Stimulated activated naive CD8-positive, alpha-beta T cell treated with anti-CD3 and anti-CD28 coated beads, Interleukin-15, Interleukin-2, amounts not matched to agents 100 ng/mL and 50 ng/mL, for 24 hours (primary cell): ENCODE results near the gene CD4.

Source experiments
- H3K27ac Mint-ChIP-seq: one replicate; pipeline ENCODE4 v1.8.0; 2021; ENCODE audit warnings: mild to moderate bottlenecking, mixed read lengths
- H3K27me3 Mint-ChIP-seq: one replicate; pipeline ENCODE4 v1.8.0; 2021; ENCODE audit warnings: mixed read lengths
- H3K36me3 Mint-ChIP-seq: one replicate; pipeline ENCODE4 v1.8.0; 2021; ENCODE audit warnings: low read depth, mixed read lengths
- H3K4me1 Mint-ChIP-seq: one replicate; pipeline ENCODE4 v1.8.0; 2021; ENCODE audit warnings: low read depth, mixed read lengths
- H3K4me3 Mint-ChIP-seq: one replicate; pipeline ENCODE4 v1.8.0; 2021; ENCODE audit warnings: mild to moderate bottlenecking, mixed read lengths
- H3K9me3 Mint-ChIP-seq: one replicate; pipeline ENCODE4 v1.8.0; 2021; ENCODE audit warnings: mixed read lengths

The CD4 gene

DNA sequence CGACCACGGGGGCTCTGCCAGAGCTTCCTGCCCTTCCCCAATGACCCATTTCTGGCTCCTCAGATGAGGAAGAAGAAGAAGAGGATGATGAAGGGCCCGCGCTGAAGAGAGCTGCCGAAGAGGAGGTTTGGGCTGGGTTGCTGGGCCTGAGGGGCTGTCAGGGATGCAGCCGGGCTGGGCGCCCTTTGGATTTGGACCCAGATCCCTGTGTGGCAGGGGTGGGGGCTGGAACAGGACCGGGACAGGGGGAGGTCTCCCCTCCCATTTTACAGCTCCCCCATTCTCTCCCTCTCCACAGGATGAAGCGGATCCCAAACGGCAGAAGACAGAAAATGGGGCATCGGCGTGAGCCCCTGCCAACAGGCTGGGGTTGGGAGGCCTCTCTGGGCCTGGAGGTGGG is 19.2 kb upstream of the CD4 start:
- peak overlapping the region; percentile 26 for H3K27ac Mint-ChIP-seq
- peaks cover 32% of the 10 kb centered on the region for H3K27me3 Mint-ChIP-seq

DNA sequence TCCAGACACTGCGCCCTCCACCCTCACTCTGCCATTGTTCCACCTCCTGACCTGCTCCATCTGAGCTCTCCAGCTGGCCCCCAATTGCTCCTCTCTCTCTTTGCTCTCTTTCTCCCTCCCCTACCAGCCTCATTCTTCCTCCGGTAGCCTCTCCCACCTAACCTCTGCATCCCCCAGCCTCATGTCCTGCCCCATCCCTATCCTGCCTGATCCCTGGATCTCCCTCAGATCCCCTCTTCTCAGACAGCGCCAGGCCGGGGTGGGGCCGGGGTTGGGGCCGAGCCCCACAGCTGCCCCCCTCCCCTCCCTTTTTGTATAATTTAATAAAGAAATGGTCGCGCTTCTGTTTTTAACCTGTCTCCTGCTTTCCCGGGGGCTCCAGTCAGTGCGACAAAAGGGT is 18.7 kb upstream of the CD4 start:
- H3K9me3 Mint-ChIP-seq = no peaks in the 10 kb centered on the region
- peak overlapping the region; percentile 93 for H3K27ac Mint-ChIP-seq
- H3K36me3 Mint-ChIP-seq = peaks cover 32% of the 10 kb centered on the region
- peaks cover 27% of the 10 kb centered on the region for H3K27me3 Mint-ChIP-seq
- H3K4me3 Mint-ChIP-seq = peak overlapping the region; percentile 44
- H3K4me1 Mint-ChIP-seq = peaks cover 71% of the 10 kb centered on the region

More for the DNA sequence above, 19.2 kb upstream of the CD4 start:
- no peaks in the 10 kb centered on the region for H3K9me3 Mint-ChIP-seq
- H3K4me1 Mint-ChIP-seq = peaks cover 71% of the 10 kb centered on the region
- H3K4me3 Mint-ChIP-seq = no peak overlapping the region
- peaks cover 26% of the 10 kb centered on the region for H3K36me3 Mint-ChIP-seq

DNA sequence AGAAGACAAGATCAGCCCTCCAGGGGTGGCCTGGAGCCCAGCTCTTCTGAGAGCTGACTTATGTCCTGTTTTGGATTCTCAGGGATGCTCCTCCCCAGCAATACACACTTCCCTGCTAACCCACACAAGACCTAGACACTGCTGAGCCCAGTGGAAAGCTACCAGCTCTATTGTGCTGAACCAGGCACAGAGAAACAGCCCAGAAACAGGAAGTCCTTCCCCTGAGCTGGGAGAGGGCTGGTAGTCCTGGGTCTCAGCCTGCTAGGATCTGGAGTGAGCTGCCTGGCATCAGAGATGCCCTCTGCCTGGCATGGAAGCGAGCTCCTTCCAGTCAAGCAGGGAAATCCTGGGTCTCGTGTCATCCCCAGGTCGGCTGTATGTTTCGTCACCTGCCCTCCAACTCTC is 18.2 kb upstream of the CD4 start:
- Mint-ChIP-seq H3K36me3 (peaks cover 36% of the 10 kb centered on the region), H3K27me3 (peaks cover 23% of the 10 kb centered on the region), H3K4me1 (peaks cover 72% of the 10 kb centered on the region), H3K4me3 (peak overlapping the region; percentile 44), H3K27ac (peak overlapping the region; percentile 93), H3K9me3 (no peaks in the 10 kb centered on the region)

GRCh38 chr12:6771509-6772330 is 17.6 kb upstream of the CD4 start:
- peak overlapping the region; percentile 96 for H3K4me3 Mint-ChIP-seq
- peaks cover 43% of the 10 kb centered on the region for H3K36me3 Mint-ChIP-seq
- H3K9me3 Mint-ChIP-seq = no peaks in the 10 kb centered on the region
- H3K27ac Mint-ChIP-seq = peak overlapping the region; percentile 93
- H3K27me3 Mint-ChIP-seq = peaks cover 28% of the 10 kb centered on the region
- H3K4me1 Mint-ChIP-seq = peaks cover 78% of the 10 kb centered on the region

- Mint-ChIP-seq H3K27ac (peak within 1 kb of the TSS; percentile 93), H3K27me3 (peaks cover 29% of the 10 kb centered on the region), H3K9me3 (no peaks in the 10 kb centered on the region), H3K4me1 (peaks cover 79% of the 10 kb centered on the region), H3K36me3 (peaks cover 49% of the 10 kb centered on the region), H3K4me3 (peak within 1 kb of the TSS; percentile 96)
These were observed 17.0 kb upstream of the CD4 start, which contains the start of gene LAG3 for GRCh38 chr12:6772331-6772695. Gene LAG3, plus strand, starts transcription at chr12:6772520. Its CDS starts 333 bp downstream, at chr12:6772853.

GRCh38 chr12:6772726-6773589 is 16.4 kb upstream of the CD4 start:
- peaks cover 52% of the 10 kb centered on the region for H3K36me3 Mint-ChIP-seq
- peak overlapping the region; percentile 93 for H3K27ac Mint-ChIP-seq
- H3K4me3 Mint-ChIP-seq = peak overlapping the region; percentile 96
- H3K9me3 Mint-ChIP-seq = no peaks in the 10 kb centered on the region
- H3K27me3 Mint-ChIP-seq = peaks cover 24% of the 10 kb centered on the region
- H3K4me1 Mint-ChIP-seq = peaks cover 79% of the 10 kb centered on the region

DNA sequence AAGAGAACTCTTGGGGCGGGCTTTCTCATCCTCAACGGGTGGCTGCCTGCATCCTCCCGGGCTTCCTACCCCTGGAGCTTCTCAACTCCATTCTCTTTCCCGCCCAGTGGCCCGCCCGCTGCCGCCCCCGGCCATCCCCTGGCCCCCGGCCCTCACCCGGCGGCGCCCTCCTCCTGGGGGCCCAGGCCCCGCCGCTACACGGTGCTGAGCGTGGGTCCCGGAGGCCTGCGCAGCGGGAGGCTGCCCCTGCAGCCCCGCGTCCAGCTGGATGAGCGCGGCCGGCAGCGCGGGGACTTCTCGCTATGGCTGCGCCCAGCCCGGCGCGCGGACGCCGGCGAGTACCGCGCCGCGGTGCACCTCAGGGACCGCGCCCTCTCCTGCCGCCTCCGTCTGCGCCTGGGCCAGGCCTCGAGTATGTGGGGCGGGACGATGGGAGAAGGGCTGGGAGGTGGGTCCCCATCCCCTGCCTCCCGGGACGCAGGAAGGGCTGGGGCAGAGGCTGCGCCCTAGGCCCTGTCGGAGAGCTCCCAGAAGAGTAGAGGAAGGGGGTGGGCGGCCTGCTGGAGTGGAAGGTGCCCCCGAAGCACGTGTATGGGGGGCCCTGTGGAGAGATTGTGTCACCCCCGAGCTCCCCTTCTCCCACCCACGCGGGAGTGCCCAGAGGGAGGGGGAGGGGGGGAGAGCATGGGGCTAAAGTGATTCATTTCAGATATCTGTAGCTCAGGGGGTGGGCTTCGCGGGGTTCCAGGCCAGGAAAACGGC is 15.6 kb upstream of the CD4 start:
- H3K4me1 Mint-ChIP-seq = peaks cover 81% of the 10 kb centered on the region

DNA sequence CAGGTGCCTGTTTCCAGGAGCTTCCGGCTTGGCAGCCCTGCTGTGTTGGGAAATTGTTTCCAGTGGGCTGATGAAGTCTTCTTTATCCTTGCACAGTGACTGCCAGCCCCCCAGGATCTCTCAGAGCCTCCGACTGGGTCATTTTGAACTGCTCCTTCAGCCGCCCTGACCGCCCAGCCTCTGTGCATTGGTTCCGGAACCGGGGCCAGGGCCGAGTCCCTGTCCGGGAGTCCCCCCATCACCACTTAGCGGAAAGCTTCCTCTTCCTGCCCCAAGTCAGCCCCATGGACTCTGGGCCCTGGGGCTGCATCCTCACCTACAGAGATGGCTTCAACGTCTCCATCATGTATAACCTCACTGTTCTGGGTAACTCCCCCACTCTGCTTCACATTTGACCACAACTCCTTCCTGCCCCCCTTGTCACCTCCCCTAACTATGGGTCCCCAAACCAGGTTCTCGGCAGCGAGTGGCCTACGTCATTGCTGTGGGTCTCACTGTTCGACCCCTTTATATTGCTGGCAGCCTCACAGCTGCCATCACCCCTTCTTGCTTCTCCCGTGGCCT is 14.7 kb upstream of the CD4 start:
- Mint-ChIP-seq H3K4me3 (peak overlapping the region; percentile 95), H3K9me3 (no peaks in the 10 kb centered on the region), H3K4me1 (peaks cover 81% of the 10 kb centered on the region), H3K27me3 (peaks cover 11% of the 10 kb centered on the region), H3K27ac (peak overlapping the region; percentile 96), H3K36me3 (peaks cover 61% of the 10 kb centered on the region)

More for the DNA sequence above, 15.6 kb upstream of the CD4 start:
- peaks cover 60% of the 10 kb centered on the region for H3K36me3 Mint-ChIP-seq
- H3K27ac Mint-ChIP-seq = peak overlapping the region; percentile 96
- H3K27me3 Mint-ChIP-seq = peaks cover 17% of the 10 kb centered on the region
- H3K4me3 Mint-ChIP-seq = peak overlapping the region; percentile 96
- no peaks in the 10 kb centered on the region for H3K9me3 Mint-ChIP-seq

- Mint-ChIP-seq H3K4me3 (peak overlapping the region; percentile 95), H3K27ac (peak overlapping the region; percentile 96), H3K4me1 (peaks cover 84% of the 10 kb centered on the region)
These were observed 13.8 kb upstream of the CD4 start for GRCh38 chr12:6775185-6776174.

GRCh38 chr12:6777386-6777785 is 11.9 kb upstream of the CD4 start:
- H3K9me3 Mint-ChIP-seq = no peaks in the 10 kb centered on the region
- H3K27ac Mint-ChIP-seq = peak overlapping the region; percentile 42
- peaks cover 86% of the 10 kb centered on the region for H3K4me1 Mint-ChIP-seq
- H3K36me3 Mint-ChIP-seq = peaks cover 53% of the 10 kb centered on the region
- H3K27me3 Mint-ChIP-seq = peaks cover 11% of the 10 kb centered on the region
- H3K4me3 Mint-ChIP-seq = peak overlapping the region; percentile 77

More at GRCh38 chr12:6775185-6776174, 13.8 kb upstream of the CD4 start:
- Mint-ChIP-seq H3K36me3 (peaks cover 61% of the 10 kb centered on the region), H3K9me3 (no peaks in the 10 kb centered on the region), H3K27me3 (peaks cover 11% of the 10 kb centered on the region)

DNA sequence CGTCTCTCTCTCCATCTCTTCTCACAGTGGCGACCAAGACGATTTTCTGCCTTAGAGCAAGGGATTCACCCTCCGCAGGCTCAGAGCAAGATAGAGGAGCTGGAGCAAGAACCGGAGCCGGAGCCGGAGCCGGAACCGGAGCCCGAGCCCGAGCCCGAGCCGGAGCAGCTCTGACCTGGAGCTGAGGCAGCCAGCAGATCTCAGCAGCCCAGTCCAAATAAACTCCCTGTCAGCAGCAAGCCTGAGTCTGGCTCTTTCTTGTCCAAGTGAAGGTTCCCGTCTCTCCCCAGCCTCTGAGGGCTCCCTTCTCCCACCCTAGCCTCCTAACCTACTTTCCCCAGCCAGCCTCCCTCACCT is 11.1 kb upstream of the CD4 start:
- H3K4me3 Mint-ChIP-seq = peak overlapping the region; percentile 77
- H3K27ac Mint-ChIP-seq = peak overlapping the region; percentile 91
- H3K4me1 Mint-ChIP-seq = peaks cover 91% of the 10 kb centered on the region
- H3K27me3 Mint-ChIP-seq = peaks cover 11% of the 10 kb centered on the region
- H3K9me3 Mint-ChIP-seq = no peaks in the 10 kb centered on the region
- H3K36me3 Mint-ChIP-seq = peaks cover 51% of the 10 kb centered on the region

- Mint-ChIP-seq H3K4me1 (peaks cover 96% of the 10 kb centered on the region), H3K36me3 (peaks cover 49% of the 10 kb centered on the region), H3K27ac (peak overlapping the region; percentile 91), H3K4me3 (peak overlapping the region; percentile 77), H3K9me3 (no peaks in the 10 kb centered on the region), H3K27me3 (peaks cover 11% of the 10 kb centered on the region)
These were observed 10.5 kb upstream of the CD4 start for GRCh38 chr12:6778574-6779550.
